SK-N-MC (cell line): ENCODE data around the gene HYI.

Source experiments
- DNase-seq: peaks from one replicate; pipeline ENCODE4 v3.0.0-alpha.2; 2011; ENCODE audit warnings: low read depth, low spot score
- H3K27ac ChIP-seq: fragments of 200-600 bp; sonication (generic); 2 replicates; pipeline ENCODE4 v1.5.1; 2016; ENCODE audit warnings: mixed run types
- H3K36me3 ChIP-seq: fragments of 200-600 bp; sonication (generic); 2 replicates; pipeline ENCODE4 v1.6.1; 2017; ENCODE audit warnings: antibody characterized with exemption, low read length, mixed read lengths; ENCODE audit not compliant: insufficient read depth
- H3K4me3 ChIP-seq: fragments of 200-600 bp; sonication (generic); 2 replicates; pipeline ENCODE4 v1.5.1; 2016
- H3K9ac ChIP-seq: fragments of 200-600 bp; sonication (generic); 2 replicates; pipeline ENCODE4 v1.8.0; 2017; ENCODE audit warnings: mixed run types, mixed read lengths; ENCODE audit not compliant: insufficient read length
- H3K9me3 ChIP-seq: fragments of 200-600 bp; sonication (generic); 2 replicates; pipeline ENCODE4 v1.6.1; 2017; ENCODE audit warnings: low read depth, mild to moderate bottlenecking, antibody characterized with exemption, low read length, moderate library complexity, mixed read lengths
- EZH2 ChIP-seq: fragments of 200-600 bp; sonication (generic); IDR thresholded peaks from one replicate; pipeline ENCODE4 v1.6.1; 2017; ENCODE audit warnings: antibody characterized with exemption
- FOXP2 ChIP-seq: optimal IDR thresholded peaks from 2 replicates; pipeline ENCODE3; 2011; ENCODE audit warnings: mild to moderate bottlenecking, moderate library complexity; ENCODE audit not compliant: insufficient read depth; ENCODE audit errors: extremely low read length, control extremely low read depth
- POLR2AphosphoS5 ChIP-seq: IDR thresholded peaks from 2 replicates; pipeline ENCODE4 v1.6.1; 2012; ENCODE audit warnings: mild to moderate bottlenecking, low read depth, low read length, borderline replicate concordance

HYI gene

GRCh38 chr1:43443197-43443946, 10.4 kb downstream of the HYI start:
- peaks cover 18% of the 10 kb centered on the region; the same call in 1 of the 2 replicates for H3K36me3 ChIP-seq

GRCh38 chr1:43442756-43443155, 11.0 kb downstream of the HYI start:
- Histone ChIP-seq H3K27ac (no peak overlapping the region), H3K4me3 (no peak overlapping the region), H3K9ac (no peak overlapping the region), H3K36me3 (peaks cover 17% of the 10 kb centered on the region; the same call in 1 of the 2 replicates), H3K9me3 (no peaks in the 10 kb centered on the region)
- TF ChIP-seq EZH2 = no peak
- TF ChIP-seq POLR2AphosphoS5 = no peak
- no peak for TF ChIP-seq FOXP2
- DNase-seq = no peak

More at GRCh38 chr1:43443197-43443946, 10.4 kb downstream of the HYI start:
- Histone ChIP-seq H3K9ac (no peak overlapping the region), H3K9me3 (no peaks in the 10 kb centered on the region), H3K4me3 (no peak overlapping the region), H3K27ac (no peak overlapping the region)
- TF ChIP-seq POLR2AphosphoS5 = no peak
- no peak for TF ChIP-seq FOXP2
- TF ChIP-seq EZH2 = no peak
- no peak for DNase-seq

GRCh38 chr1:43441894-43442637, 11.7 kb downstream of the HYI start:
- TF ChIP-seq POLR2AphosphoS5 (no peak), EZH2 (no peak), FOXP2 (no peak)
- DNase-seq = no peak
- no peaks in the 10 kb centered on the region for H3K9me3 ChIP-seq
- H3K36me3 ChIP-seq = peaks cover 10% of the 10 kb centered on the region; the same call in 1 of the 2 replicates
- H3K4me3 ChIP-seq = no peak overlapping the region
- H3K9ac ChIP-seq = no peak overlapping the region
- H3K27ac ChIP-seq = no peak overlapping the region

- no peak for TF ChIP-seq EZH2
- H3K9ac ChIP-seq = no peak overlapping the region
- no peak overlapping the region for H3K27ac ChIP-seq
- H3K4me3 ChIP-seq = no peak overlapping the region
- no peaks in the 10 kb centered on the region for H3K9me3 ChIP-seq
- no peak for DNase-seq
- H3K36me3 ChIP-seq = peaks cover 3% of the 10 kb centered on the region; the same call in 1 of the 2 replicates
These were observed 12.4 kb downstream of the HYI start for GRCh38 chr1:43441166-43441893.

DNA sequence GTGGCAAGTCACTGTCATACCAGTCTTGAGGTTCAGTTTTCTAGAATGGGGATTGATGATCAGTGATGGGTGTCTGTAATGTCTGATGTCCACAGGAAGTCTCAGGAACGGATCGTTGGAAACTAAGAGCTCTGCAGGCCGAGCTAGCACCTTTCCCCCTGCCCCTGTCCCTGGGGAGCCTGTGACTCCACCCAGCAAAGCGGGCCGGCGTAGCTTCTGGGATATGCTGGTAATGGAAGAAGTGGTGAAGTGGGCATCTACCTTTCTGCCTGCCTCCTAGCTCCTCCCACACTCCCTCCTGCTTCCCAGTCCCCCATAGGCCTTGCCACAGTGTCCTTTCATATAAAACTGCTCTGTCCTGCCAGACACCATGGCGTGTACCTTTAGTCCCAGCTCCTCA, 13.4 kb downstream of the HYI start:
- Histone ChIP-seq H3K9ac (no peak overlapping the region), H3K9me3 (no peaks in the 10 kb centered on the region), H3K36me3 (no peaks in the 10 kb centered on the region; the same call in 1 of the 2 replicates), H3K27ac (no peak overlapping the region), H3K4me3 (no peak overlapping the region)
- TF ChIP-seq FOXP2 (no peak), EZH2 (no peak), POLR2AphosphoS5 (no peak)
- DNase-seq = no peak

DNA sequence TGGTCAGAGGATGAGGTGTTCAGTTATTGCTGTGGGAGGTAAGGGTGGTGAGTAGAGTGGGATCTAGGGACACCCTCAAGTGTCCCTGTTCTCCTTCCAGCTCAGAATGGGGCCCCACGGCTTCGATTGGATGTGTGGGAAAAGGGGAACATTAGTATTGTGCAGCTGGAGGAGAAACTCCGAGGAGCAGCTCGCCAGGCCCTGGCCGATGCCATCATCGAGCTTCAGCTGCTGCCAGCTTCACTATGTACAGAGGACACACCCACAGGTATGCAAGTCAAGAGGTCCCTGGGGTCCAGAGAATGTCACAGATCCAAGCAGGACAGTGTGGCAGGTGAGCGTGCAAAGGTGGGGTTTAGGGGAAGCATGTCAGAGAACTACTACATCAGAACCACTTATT, 13.9 kb downstream of the HYI start:
- DNase-seq = no peak
- TF ChIP-seq EZH2 = no peak
- no peak for TF ChIP-seq POLR2AphosphoS5
- no peak for TF ChIP-seq FOXP2

DNA sequence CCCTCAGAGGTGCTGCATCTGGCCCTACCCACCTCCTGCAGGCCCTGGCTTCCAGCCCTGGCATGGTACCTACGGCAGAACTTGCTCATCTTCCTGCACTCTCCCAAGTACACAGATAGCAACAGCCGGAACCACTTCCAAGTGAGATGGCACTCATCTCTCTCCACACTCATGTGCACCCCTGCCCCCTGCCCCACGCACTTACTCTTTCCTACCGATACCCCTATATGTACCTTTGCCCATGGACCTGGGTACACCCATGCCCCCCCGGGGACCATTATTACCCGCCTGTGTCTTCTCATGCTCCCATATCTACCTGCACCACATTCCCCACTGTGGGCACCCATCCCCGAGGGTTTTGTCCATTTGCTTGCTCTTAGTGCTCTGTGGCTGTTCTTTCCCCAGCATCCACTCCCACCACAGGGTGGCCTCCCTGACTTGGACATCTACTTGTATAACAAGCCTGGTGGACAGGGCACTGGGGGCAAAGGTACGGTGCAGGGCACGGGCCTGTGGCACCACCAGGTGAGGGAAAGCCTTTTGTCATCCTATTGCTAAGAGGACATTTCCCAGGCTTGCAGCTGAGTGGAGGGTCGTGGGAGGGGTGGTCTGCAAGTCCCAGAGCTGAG, 14.7 kb downstream of the HYI start:
- DNase-seq = no peak
- no peak overlapping the region for H3K4me3 ChIP-seq
- no peak overlapping the region for H3K9ac ChIP-seq
- no peak for TF ChIP-seq FOXP2
- no peak for TF ChIP-seq POLR2AphosphoS5
- no peak for TF ChIP-seq EZH2
- H3K36me3 ChIP-seq = peaks cover under 1% of the 10 kb centered on the region; the same call in 1 of the 2 replicates
- no peak overlapping the region for H3K27ac ChIP-seq
- no peaks in the 10 kb centered on the region for H3K9me3 ChIP-seq

More for the DNA sequence above, 13.9 kb downstream of the HYI start:
- H3K9me3 ChIP-seq = no peaks in the 10 kb centered on the region
- no peak overlapping the region for H3K27ac ChIP-seq
- H3K4me3 ChIP-seq = no peak overlapping the region
- H3K36me3 ChIP-seq = no peaks in the 10 kb centered on the region; the same call in 1 of the 2 replicates
- no peak overlapping the region for H3K9ac ChIP-seq

- no peak overlapping the region for H3K9ac ChIP-seq
- H3K27ac ChIP-seq = no peak overlapping the region
- no peaks in the 10 kb centered on the region for H3K9me3 ChIP-seq
- H3K4me3 ChIP-seq = no peak overlapping the region
- no peak for DNase-seq
- no peak for TF ChIP-seq EZH2
- no peak for TF ChIP-seq POLR2AphosphoS5
- TF ChIP-seq FOXP2 = no peak
- H3K36me3 ChIP-seq = peaks cover 5% of the 10 kb centered on the region; the same call in 1 of the 2 replicates
These were observed 15.2 kb downstream of the HYI start for GRCh38 chr1:43438576-43438952.
